GM12878 (cell line): Measurements from ENCODE around the gene REN. TPM values are rescaled to one million over a fixed set of nuclear protein-coding genes. Genes with fewer than 3 reads are reported as not detected.

ENCODE experiments used
- ATAC-seq: fragments of 200-7000 bp; cut with Tn5 transposase; 3 replicates; pipeline ENCODE4 v1.9.1; 2020; ENCODE audit warnings: mild to moderate bottlenecking, moderate library complexity
- BruUV-seq: library from RNA; stranded (reverse); fragments of 400-500 nt; replicated peaks from 2 replicates; lab custom pipeline; 2021; lab: Mats Ljungman, UMichigan
- CTCF ChIA-PET: fragments of 300-600 bp; sonication (Branson Sonifier 250); formaldehyde crosslinking; extraction: SDS; loops from one replicate; lab custom pipeline; 2021; ENCODE audit warnings: inconsistent platforms; lab: Yijun Ruan, JAX
- POLR2A ChIA-PET: fragments of 350-600 bp; formaldehyde crosslinking; extraction: SDS; loops from one replicate; lab custom pipeline; 2021; ENCODE audit warnings: inconsistent platforms; lab: Charles Lee
- RAD21 ChIA-PET: fragments of 300-600 bp; sonication (Branson Sonifier 250); formaldehyde crosslinking; loops from one replicate; lab custom pipeline; 2023; ENCODE audit warnings: antibody characterized with exemption; ENCODE audit not compliant: unreplicated experiment; lab: Charles Lee
- SMC1A ChIA-PET: fragments of 300-600 bp; sonication (Branson Sonifier 250); formaldehyde crosslinking; loops from one replicate; lab custom pipeline; 2023; ENCODE audit not compliant: unreplicated experiment, uncharacterized antibody; lab: Charles Lee
- DNase-seq: peaks from one replicate; pipeline ENCODE4 v3.0.0-alpha.2; 2011; ENCODE audit warnings: low read depth, low spot score
- FAIRE-seq: peaks from 3 replicates; lab custom pipeline; 2011; peaks lifted over from hg19 to GRCh38; lab: Jason Lieb, UNC
- H2AFZ ChIP-seq: 2 replicates; pipeline ENCODE4 v1.6.0; 2011; ENCODE audit warnings: low read depth, low read length, control low read depth; ENCODE audit not compliant: control insufficient read depth
- H3K27ac ChIP-seq: 2 replicates; pipeline ENCODE4 v1.5.1; 2011; ENCODE audit warnings: control low read depth; ENCODE audit not compliant: control insufficient read depth, insufficient read depth
- H3K27me3 ChIP-seq, 2 experiments: replicated peaks in 1 of 2; 2 replicates each; pipeline versions ENCODE4 v1.6.0 to v1.6.1; 2011; ENCODE audit warnings: low read length in 1 of 2; ENCODE audit not compliant: control insufficient read depth in 2 of 2, insufficient read depth in 2 of 2
- H3K36me3 ChIP-seq, 2 experiments: 2 replicates each; pipeline ENCODE4 v1.5.1; 2011; ENCODE audit warnings: low read length in 1 of 2; ENCODE audit not compliant: control insufficient read depth in 2 of 2, insufficient read depth in 2 of 2
- H3K4me1 ChIP-seq: 2 replicates; pipeline ENCODE4 v1.6.1; 2011; ENCODE audit warnings: mild to moderate bottlenecking, low read length, moderate library complexity, mixed read lengths; ENCODE audit not compliant: control insufficient read depth, insufficient read depth
- H3K4me2 ChIP-seq: 2 replicates; pipeline ENCODE4 v1.6.0; 2011; ENCODE audit warnings: control low read depth; ENCODE audit not compliant: control insufficient read depth, insufficient read depth
- H3K4me3 ChIP-seq: fragments of 200-600 bp; sonication (generic); 2 replicates; pipeline ENCODE4 v1.5.1; 2016
- H3K79me2 ChIP-seq: 2 replicates; pipeline ENCODE4 v1.6.0; 2011; ENCODE audit warnings: low read length; ENCODE audit not compliant: control insufficient read depth, insufficient read depth
- H3K9ac ChIP-seq: 2 replicates; pipeline ENCODE4 v1.8.0; 2011; ENCODE audit warnings: low read length, control low read depth, mixed read lengths; ENCODE audit not compliant: control insufficient read depth, insufficient read depth
- H3K9me3 ChIP-seq: replicated peaks from 3 replicates; pipeline ENCODE4 v1.5.1; 2011; ENCODE audit warnings: mild to moderate bottlenecking, low read length; ENCODE audit not compliant: control insufficient read depth, insufficient read depth
- H4K20me1 ChIP-seq: 2 replicates; pipeline ENCODE4 v1.6.0; 2011; ENCODE audit not compliant: control insufficient read depth, insufficient read depth
- ATF7 ChIP-seq: fragments of 450-650 bp; IDR thresholded peaks from 2 replicates; pipeline ENCODE4 v1.6.1; 2016; ENCODE audit warnings: low read depth, mild to moderate bottlenecking
- IKZF1 ChIP-seq: fragments of 450-650 bp; conservative IDR thresholded peaks from 2 replicates; pipeline ENCODE4 v1.6.1; 2017; ENCODE audit warnings: antibody characterized with exemption, mild to moderate bottlenecking
- KLF5 ChIP-seq: fragments of 450-650 bp; IDR thresholded peaks from 2 replicates; pipeline ENCODE4 v1.6.1; 2014; ENCODE audit warnings: mild to moderate bottlenecking; ENCODE audit not compliant: partially characterized antibody
- MTA3 ChIP-seq: IDR thresholded peaks from 2 replicates; pipeline ENCODE4 v1.6.1; 2012; ENCODE audit warnings: low read length, inconsistent platforms, borderline replicate concordance
- MYC ChIP-seq: IDR thresholded peaks from 2 replicates; pipeline ENCODE4 v1.6.1; 2011; ENCODE audit warnings: mild to moderate bottlenecking, low read length, moderate library complexity, inconsistent platforms; ENCODE audit not compliant: insufficient read depth, insufficient replicate concordance, insufficient read length, severe bottlenecking
- RAD21 ChIP-seq: IDR thresholded peaks from 2 replicates; pipeline ENCODE4 v1.6.1; 2011; ENCODE audit warnings: mild to moderate bottlenecking, low read depth, low read length, moderate library complexity; ENCODE audit not compliant: insufficient read depth
- SMC3 ChIP-seq: IDR thresholded peaks from 2 replicates; pipeline ENCODE4 v1.6.1; 2011; ENCODE audit warnings: low read length, improper control_type of control experiment, borderline replicate concordance
- SRF ChIP-seq, 2 experiments: IDR thresholded peaks; 2 replicates each; pipeline ENCODE4 v1.6.1; 2011; ENCODE audit warnings: low read depth in 2 of 2, low read length in 2 of 2, mild to moderate bottlenecking in 1 of 2, moderate library complexity in 1 of 2
- TBL1XR1 ChIP-seq: IDR thresholded peaks from 2 replicates; pipeline ENCODE4 v1.6.1; 2012; ENCODE audit warnings: low read depth, low read length, improper control_type of control experiment
- YY1 ChIP-seq: IDR thresholded peaks from 2 replicates; pipeline ENCODE4 v1.6.1; 2011; ENCODE audit warnings: low read depth, mild to moderate bottlenecking, low read length
- WGBS: methylation state at CpG from one replicate; pipeline ENCODE4 v1.1.6; 2016; ENCODE audit warnings: low lambda C conversion rate; ENCODE audit not compliant: insufficient replicate concordance, insufficient coverage; ENCODE audit errors: missing lambda C conversion rate; 5-methylcytosine and 5-hydroxymethylcytosine counted together
- in situ Hi-C: fragments of 300-500 bp; cut with MboI; formaldehyde crosslinking; loops from 9 replicates; pipeline ENCODE4 v1.14.3; 2018; ENCODE audit warnings: mixed read lengths
- intact Hi-C: fragments of 100-400 bp; cut with micrococcal nuclease; formaldehyde crosslinking; loops from one replicate; pipeline ENCODE4 v1.14.2; 2022; ENCODE audit not compliant: unreplicated experiment
- polyA plus RNA-seq, 11 experiments: library from polyadenylated mRNA; depleted of rRNA in 4 of 11; unstranded in 6 of 11; stranded (reverse) in 5 of 11; fragments of >200 nt; fragmentation: Nextera tagmentation in 4 of 11; fragmentation: Illumina TruSeq in 1 of 11; extraction: Ambion mirVana in 4 of 11; extraction: Trizol in 1 of 11; gene quantifications; 1 replicate in 1 of 11; 2 replicates in 10 of 11; pipeline versions ENCODE4 v1.2.1 to v1.2.3, GENCODE V29; 2011 to 2016; ENCODE audit warnings: inconsistent platforms in 2 of 11, missing spikeins in 2 of 11, low read depth in 1 of 11
- total RNA-seq, 4 experiments: library from RNA; depleted of rRNA in 3 of 4; stranded (reverse); fragments of >200 nt in 3 of 4; fragmentation: Illumina TruSeq in 1 of 4; extraction: Trizol in 1 of 4; gene quantifications; 2 replicates each; pipeline versions ENCODE4 v1.2.1 to v1.2.3, GENCODE V29; 2013 to 2021
- TF ChIP-seq, protein P1 (sequence below), 3 experiments: IDR thresholded peaks in 2 of 3; conservative IDR thresholded peaks in 1 of 3; 2 replicates each; pipeline ENCODE4 v1.5.1; 2011; ENCODE audit warnings: low read depth in 3 of 3, low read length in 3 of 3, mild to moderate bottlenecking in 3 of 3, control low read depth in 2 of 3, moderate library complexity in 2 of 3, inconsistent platforms in 1 of 3, mixed read lengths in 1 of 3; ENCODE audit not compliant: control insufficient read depth in 2 of 3, insufficient read depth in 1 of 3; ENCODE audit errors: extremely low read depth in 1 of 3

The REN gene
- total and polyA plus RNA-seq, 10 of the 15 experiments (the other 5 are each of a cell fraction or from before 2014, with no cell fraction given), result not detected

DNA sequence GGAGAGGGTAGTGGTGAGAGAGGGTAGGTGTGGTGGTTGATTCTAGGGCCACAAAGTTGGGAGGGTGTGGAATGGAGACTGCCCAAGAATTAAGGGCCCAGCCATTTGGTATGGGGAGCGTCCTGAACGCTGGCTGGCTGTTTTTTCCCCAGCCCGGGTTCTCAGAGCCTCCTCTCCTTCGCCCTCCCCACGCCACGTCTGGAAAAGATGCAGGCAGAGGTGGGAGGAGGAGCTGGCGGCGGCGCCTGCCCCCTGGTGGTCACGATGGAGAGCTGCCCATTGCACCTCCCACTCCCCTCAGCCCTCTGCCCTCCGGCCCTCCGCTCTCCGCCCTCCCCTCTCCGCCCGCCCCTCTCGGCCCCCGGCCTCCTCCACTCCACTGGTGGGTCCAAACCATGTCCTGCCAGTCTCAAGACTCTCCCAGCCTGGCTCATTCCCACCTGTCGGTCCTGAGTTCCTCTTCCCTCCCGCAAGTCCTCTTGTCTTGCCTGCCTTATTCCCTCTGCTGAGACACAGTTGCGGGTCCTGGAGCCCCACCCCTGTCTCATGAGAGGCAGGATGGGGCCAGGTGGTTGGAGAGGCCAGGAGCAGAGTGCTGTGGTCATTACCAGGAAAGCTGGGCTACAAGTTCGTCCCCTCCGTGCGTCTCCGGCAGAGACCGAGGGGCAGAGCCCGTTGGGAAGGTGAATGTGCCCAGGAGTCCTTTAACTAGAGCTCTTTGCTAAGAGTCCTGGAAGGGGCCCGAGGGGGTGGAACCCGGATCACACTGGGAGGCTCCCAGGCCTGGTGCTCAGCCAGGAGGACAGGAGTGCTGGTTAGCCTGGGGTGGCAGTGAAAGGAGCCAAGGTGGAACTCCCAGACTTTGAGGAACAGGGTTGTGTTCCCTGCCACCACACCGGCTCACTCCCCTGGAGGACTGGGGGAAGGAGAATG lies 36.9 kb downstream of the REN start:
- peak overlapping the region; percentile 44 for H2AFZ ChIP-seq
- ChIA-PET RAD21 (interaction anchor here (0.6 to 4.1 kb wide), 15 partner anchors 11 to 354 kb away, joined by 3 to 54 read pairs (median 4); partner anchors contain the start of gene SNRPE), CTCF (interaction anchor here (0.6 to 7.8 kb wide), 52 partner anchors 8 to 503 kb away, joined by 3 to 121 read pairs (median 4); partner anchors contain the start of genes KISS1, SNRPE and SOX13), POLR2A (no interaction called here), SMC1A (interaction anchor here (0.6 to 4.3 kb wide), 20 partner anchors 10 to 291 kb away, joined by 3 to 55 read pairs (median 3); partner anchors contain the start of gene SNRPE)
- H3K27me3 ChIP-seq, result no peaks in the 10 kb centered on the region; a peak in 1 of 4 replicates
- in situ Hi-C loops (loop anchor here (5.0 kb wide), 1 partner anchor 267 kb away; the partner anchor contains the start of gene SNRPE), intact Hi-C loops (loop anchor here (1.0 kb wide), 1 partner anchor 268 kb away; the partner anchor contains the start of gene SNRPE)
- TF ChIP-seq KLF5, result no peak
- TF ChIP-seq, protein P1, sequence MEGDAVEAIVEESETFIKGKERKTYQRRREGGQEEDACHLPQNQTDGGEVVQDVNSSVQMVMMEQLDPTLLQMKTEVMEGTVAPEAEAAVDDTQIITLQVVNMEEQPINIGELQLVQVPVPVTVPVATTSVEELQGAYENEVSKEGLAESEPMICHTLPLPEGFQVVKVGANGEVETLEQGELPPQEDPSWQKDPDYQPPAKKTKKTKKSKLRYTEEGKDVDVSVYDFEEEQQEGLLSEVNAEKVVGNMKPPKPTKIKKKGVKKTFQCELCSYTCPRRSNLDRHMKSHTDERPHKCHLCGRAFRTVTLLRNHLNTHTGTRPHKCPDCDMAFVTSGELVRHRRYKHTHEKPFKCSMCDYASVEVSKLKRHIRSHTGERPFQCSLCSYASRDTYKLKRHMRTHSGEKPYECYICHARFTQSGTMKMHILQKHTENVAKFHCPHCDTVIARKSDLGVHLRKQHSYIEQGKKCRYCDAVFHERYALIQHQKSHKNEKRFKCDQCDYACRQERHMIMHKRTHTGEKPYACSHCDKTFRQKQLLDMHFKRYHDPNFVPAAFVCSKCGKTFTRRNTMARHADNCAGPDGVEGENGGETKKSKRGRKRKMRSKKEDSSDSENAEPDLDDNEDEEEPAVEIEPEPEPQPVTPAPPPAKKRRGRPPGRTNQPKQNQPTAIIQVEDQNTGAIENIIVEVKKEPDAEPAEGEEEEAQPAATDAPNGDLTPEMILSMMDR (IDR thresholded peaks at IDR 0.05 in 2 of 3, conservative IDR thresholded peaks at IDR 0.05 in 1 of 3; ENCODE audit: control insufficient read depth in 2 of 3, extremely low read depth in 1 of 3, insufficient read depth in 1 of 3, low read depth in 3 of 3, low read length in 3 of 3), result peak; percentile 66 to 90 (median 82)
- TF ChIP-seq ATF7, result no peak
- peak; percentile 64 for TF ChIP-seq RAD21
- no peak for TF ChIP-seq MTA3
- TF ChIP-seq YY1, result peak; percentile 62; the same call in 1 of the 2 replicates
- TF ChIP-seq MYC, result no peak
- no peak for TF ChIP-seq SRF (IDR thresholded peaks at IDR 0.05; ENCODE audit: low read depth in 2 of 2, low read length in 2 of 2)
- peak; percentile 70 for TF ChIP-seq SMC3
- TF ChIP-seq TBL1XR1, result no peak
- TF ChIP-seq IKZF1, result 0 out of 2 replicates have a peak, but pooled peaks have one; percentile 27
- H4K20me1 ChIP-seq, result no peaks in the 10 kb centered on the region
- H3K36me3 ChIP-seq, result no peaks in the 10 kb centered on the region
- no peak overlapping the region for H3K4me3 ChIP-seq
- DNase-seq, result no peak
- H3K4me2 ChIP-seq, result no peak overlapping the region
- H3K27ac ChIP-seq, result no peak overlapping the region
- ATAC-seq, result peak; percentile 93
- no peaks in the 10 kb centered on the region for H3K79me2 ChIP-seq
- WGBS, result 40% methylated on average over 19 of the region's 29 CpGs
- peak; percentile 44 for FAIRE-seq
- no TSS peak for BruUV-seq
- no peak overlapping the region for H3K9ac ChIP-seq
- H3K4me1 ChIP-seq, result no peaks in the 10 kb centered on the region
- no peaks in the 10 kb centered on the region for H3K9me3 ChIP-seq
